ENCODE measurements around the gene CCDC24.

GRCh38 chr1:44033756-44034155, 42.4 kb downstream of the CCDC24 start:
- TF ChIP-seq EZH2 (IDR thresholded peaks at IDR 0.05) (no peak), POLR2AphosphoS5 (IDR thresholded peaks at IDR 0.05; ENCODE audit: borderline replicate concordance, low read depth, low read length) (no peak)

Measured in SK-N-MC (cell line).